Measurements from ENCODE around the gene UBE2G1. TPM values are rescaled to one million over a fixed set of nuclear protein-coding genes. Genes with fewer than 3 reads are reported as not detected.
A peak's percentile ranks its signal among the peaks of the same experiment; 100 is the strongest.

Gene UBE2G1
- total and polyA plus RNA-seq, 9 of the 15 experiments (the other 6 are each of a cell fraction or from before 2014, with no cell fraction given): 10.1 to 65.9 (median 29.7) TPM

- no peak for TF ChIP-seq SMAD3 (CRISPR knock-in tag; conservative IDR thresholded peaks at IDR 0.05)
- TF ChIP-seq NRF1 (conservative IDR thresholded peaks at IDR 0.05 in 1 of 2, IDR thresholded peaks at IDR 0.05 in 1 of 2): peak; percentile 55 to 61; a peak in 3 of 4 replicates
- no peak for TF ChIP-seq PHF21A (IDR thresholded peaks at IDR 0.05; ENCODE audit: borderline replicate concordance, low read depth)
- no peak for TF ChIP-seq HMG20B (CRISPR knock-in tag; IDR thresholded peaks at IDR 0.05)
- TF ChIP-seq MEIS2 (IDR thresholded peaks at IDR 0.05; ENCODE audit: partially characterized antibody): peak; percentile 76
- TF ChIP-seq NR2C1 (IDR thresholded peaks at IDR 0.05): peak; percentile 67
- 0 out of 2 replicates have a peak, but pooled peaks have one; percentile 30 for TF ChIP-seq NR2C1 (tag; IDR thresholded peaks at IDR 0.05)
- peak; percentile 46 to 79; a peak in 2 of 4 replicates for TF ChIP-seq ARNT (IDR thresholded peaks at IDR 0.05)
- peak; percentile 81; the same call in 1 of the 2 replicates for TF ChIP-seq RNF2 (IDR thresholded peaks at IDR 0.05)
- TF ChIP-seq CC2D1A (IDR thresholded peaks at IDR 0.05): peak; percentile 95; the same call in 1 of the 2 replicates
- TF ChIP-seq TAF1 (IDR thresholded peaks at IDR 0.05; ENCODE audit: control insufficient read depth, extremely low read depth, insufficient read depth, low read length, severe bottlenecking): peak; percentile 23
- TF ChIP-seq POLR2AphosphoS5 (IDR thresholded peaks at IDR 0.05; ENCODE audit: control insufficient read depth, insufficient read depth, low read depth, low read length): peak; percentile 93
- TF ChIP-seq BRF2 (IDR thresholded peaks at IDR 0.05; ENCODE audit: borderline replicate concordance, insufficient read depth, insufficient read length): no peak
- no peak for TF ChIP-seq ZNF436 (CRISPR knock-in tag; IDR thresholded peaks at IDR 0.05)
- TF ChIP-seq IRF2 (CRISPR knock-in tag; IDR thresholded peaks at IDR 0.05): no peak
- peak; percentile 88 for TF ChIP-seq FOXM1 (IDR thresholded peaks at IDR 0.05; ENCODE audit: low read depth)
- no peak for TF ChIP-seq FOXM1 (CRISPR knock-in tag; IDR thresholded peaks at IDR 0.05; ENCODE audit: low read depth)
- TF ChIP-seq MCM7 (IDR thresholded peaks at IDR 0.05): no peak
- peak; percentile 90 for TF ChIP-seq STAT5A (IDR thresholded peaks at IDR 0.05; ENCODE audit: borderline replicate concordance, low read length)
- TF ChIP-seq MIER1 (IDR thresholded peaks at IDR 0.05; ENCODE audit: low read depth): 0 out of 2 replicates have a peak, but pooled peaks have one; percentile 27
- peak; percentile 96 for TF ChIP-seq CBFA2T2 (conservative IDR thresholded peaks at IDR 0.05)
- peak; percentile 94 for TF ChIP-seq MTA2 (IDR thresholded peaks at IDR 0.05; ENCODE audit: low read depth)
- TF ChIP-seq KLF1 (tag; IDR thresholded peaks at IDR 0.05): no peak
- TF ChIP-seq MBD2 (IDR thresholded peaks at IDR 0.05; ENCODE audit: borderline replicate concordance, low read depth): peak; percentile 28; the same call in 1 of the 2 replicates
- TF ChIP-seq PCBP2 (IDR thresholded peaks at IDR 0.05; ENCODE audit: low read depth, low read length, poor library complexity, severe bottlenecking): no peak
- peak in 1 of 2 experiments; percentile 24 for TF ChIP-seq NCOA2 (IDR thresholded peaks at IDR 0.05; ENCODE audit: partially characterized antibody in 2 of 2)
- TF ChIP-seq SNRNP70 (optimal IDR thresholded peaks at IDR 0.05; ENCODE audit: low read depth, low read length): no peak
- peak; percentile 41; the same call in 1 of the 2 replicates for TF ChIP-seq RFX5 (IDR thresholded peaks at IDR 0.05; ENCODE audit: low read depth, low read length)
- no peak for TF ChIP-seq ETV5 (CRISPR knock-in tag; IDR thresholded peaks at IDR 0.05; ENCODE audit: low read depth)
- TF ChIP-seq ZNF431 (CRISPR knock-in tag; IDR thresholded peaks at IDR 0.05): no peak
- TF ChIP-seq MXD1 (CRISPR knock-in tag; IDR thresholded peaks at IDR 0.05; ENCODE audit: borderline replicate concordance, poor library complexity, severe bottlenecking): no peak
- TF ChIP-seq KHSRP (IDR thresholded peaks at IDR 0.05): peak; percentile 52; the same call in 1 of the 2 replicates
Observed at GRCh38 chr17:4249452-4250029, 116.9 kb downstream of the UBE2G1 start (continued).

All from K562 (cell line).